DMS114 treated with DMSO at 0.1 percent for 48 hours (cell line): Measurements from ENCODE around the gene LYRM9.
"Not testable (repeated sequence)": the region's sequence is repeated elsewhere in the genome, so short reads cannot be mapped to it uniquely, and the experiment has no call there.

Experiments used
- DNase-seq: peaks from one replicate; lab custom pipeline; 2025; ENCODE audit not compliant: unreplicated experiment; lab: John Stamatoyannopoulos, UW

The LYRM9 gene

GRCh38 chr17:27845264-27846041 is 47.7 kb downstream of the LYRM9 start:
- DNase-seq = no peak

DNA sequence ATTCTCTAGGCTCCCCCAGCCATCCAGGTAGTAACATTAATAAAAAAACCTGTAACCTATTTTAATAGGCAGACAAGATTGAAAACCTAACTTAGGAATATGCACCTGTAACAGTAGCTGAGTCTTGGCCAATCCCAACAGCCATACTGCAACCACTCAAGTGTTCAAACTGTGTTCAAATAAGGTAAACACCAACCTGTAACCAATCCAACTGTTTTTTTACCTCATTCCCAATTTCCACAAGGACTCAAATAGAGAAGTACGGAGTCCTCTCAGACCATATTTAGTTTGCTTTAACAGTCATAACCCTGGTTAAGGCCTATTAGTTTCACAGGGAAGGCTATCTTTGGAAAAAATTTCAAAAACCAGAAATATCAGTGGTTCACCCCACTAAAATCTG is 52.5 kb downstream of the LYRM9 start:
- no peak for DNase-seq

GRCh38 chr17:27840406-27840678 is 52.8 kb downstream of the LYRM9 start:
- not testable (repeated sequence) for DNase-seq

GRCh38 chr17:27839571-27840405 is 53.4 kb downstream of the LYRM9 start:
- DNase-seq = not testable (repeated sequence)

GRCh38 chr17:27838607-27839006 is 54.6 kb downstream of the LYRM9 start:
- DNase-seq = not testable (repeated sequence)

DNA sequence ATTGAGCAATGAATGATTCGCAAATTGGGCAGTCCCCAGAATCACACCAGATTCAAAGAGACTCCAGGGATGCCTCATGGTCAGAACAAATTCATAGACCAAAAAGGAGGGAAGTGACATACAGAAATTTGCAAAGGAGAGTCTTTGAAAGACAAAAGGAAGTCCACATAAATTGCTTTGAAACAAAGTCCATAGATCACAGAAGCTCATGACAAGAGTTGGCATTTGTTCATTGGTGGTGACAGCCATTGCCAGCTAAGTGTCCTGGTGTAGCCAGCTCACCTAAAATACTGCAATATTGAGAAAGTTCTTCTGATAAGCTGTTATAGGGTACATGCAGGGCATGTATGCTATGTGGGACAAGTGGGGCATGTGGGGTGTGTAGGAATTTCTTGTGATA is 55.4 kb downstream of the LYRM9 start:
- not testable (repeated sequence) for DNase-seq

GRCh38 chr17:27836651-27837050 is 56.5 kb downstream of the LYRM9 start:
- DNase-seq = no peak

- no peak for DNase-seq
Measured at GRCh38 chr17:27834571-27834970, 58.6 kb downstream of the LYRM9 start.

- DNase-seq = no peak
Measured at GRCh38 chr17:27832831-27833230, 60.3 kb downstream of the LYRM9 start.

- not testable (repeated sequence) for DNase-seq
Measured at GRCh38 chr17:27829888-27830287, 63.3 kb downstream of the LYRM9 start.

DNA sequence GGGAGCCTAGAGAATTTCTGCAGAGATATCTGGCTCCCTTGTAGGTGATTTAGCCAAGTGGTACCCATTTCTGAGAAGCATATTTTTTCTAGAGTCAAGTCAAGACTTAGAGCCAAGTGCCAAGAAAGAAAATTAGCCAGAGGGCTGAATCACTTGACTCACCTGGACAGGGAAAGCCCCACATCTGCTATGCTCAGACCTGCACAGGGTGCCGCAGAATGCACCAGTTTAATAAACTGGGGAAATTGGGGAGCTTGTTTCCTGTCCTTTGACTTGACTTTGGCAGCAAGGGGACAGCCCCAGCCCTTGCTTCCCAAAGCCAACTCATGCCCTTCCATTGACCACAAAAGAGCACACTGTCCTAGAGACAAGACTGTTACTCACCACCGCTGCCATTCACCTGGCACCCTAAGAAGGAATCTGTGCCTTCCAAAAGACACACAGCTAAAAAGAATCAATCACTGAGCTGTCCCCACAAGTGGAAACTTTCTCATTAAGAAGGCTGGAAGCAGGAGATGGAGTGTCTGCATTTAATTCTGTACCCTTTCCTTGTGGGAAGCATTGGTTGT is 63.9 kb downstream of the LYRM9 start:
- not testable (repeated sequence) for DNase-seq
